Glutamatergic neuron (in vitro differentiated cells): Measurements from ENCODE around the gene GPBP1. TPM values are rescaled to one million over a fixed set of nuclear protein-coding genes. Genes with fewer than 3 reads are reported as not detected.

Source experiments
- DNase-seq: peaks from one replicate; pipeline ENCODE4 v3.0.0; 2022
- H3K27ac Mint-ChIP-seq: one replicate; pipeline ENCODE4 v1.8.0; 2020; ENCODE audit warnings: mild to moderate bottlenecking, mixed read lengths, inconsistent platforms; ENCODE audit not compliant: unreplicated experiment
- H3K27me3 Mint-ChIP-seq: one replicate; pipeline ENCODE4 v1.8.0; 2020; ENCODE audit warnings: mild to moderate bottlenecking, moderate library complexity, mixed read lengths, inconsistent platforms; ENCODE audit not compliant: unreplicated experiment
- H3K36me3 Mint-ChIP-seq: one replicate; pipeline ENCODE4 v1.8.0; 2020; ENCODE audit warnings: mild to moderate bottlenecking, mixed read lengths, inconsistent platforms; ENCODE audit not compliant: unreplicated experiment
- H3K4me1 Mint-ChIP-seq: one replicate; pipeline ENCODE4 v1.8.0; 2020; ENCODE audit warnings: mild to moderate bottlenecking, low read depth, mixed read lengths, inconsistent platforms; ENCODE audit not compliant: unreplicated experiment
- H3K4me3 Mint-ChIP-seq: one replicate; pipeline ENCODE4 v1.8.0; 2020; ENCODE audit warnings: mild to moderate bottlenecking, mixed read lengths, inconsistent platforms; ENCODE audit not compliant: unreplicated experiment
- H3K9me3 Mint-ChIP-seq: one replicate; pipeline ENCODE4 v1.8.0; 2020; ENCODE audit warnings: mild to moderate bottlenecking, moderate library complexity, mixed read lengths, inconsistent platforms; ENCODE audit not compliant: unreplicated experiment
- CTCF ChIP-seq: fragments of 200-600 bp; sonication (generic); IDR thresholded peaks from one replicate; pipeline ENCODE4 v1.5.0; 2021; ENCODE audit not compliant: partially characterized antibody, unreplicated experiment
- total RNA-seq: library from RNA; stranded (reverse); fragmentation: NEBNext Ultra II Directional; extraction: Animal tissue kit (Norgen Biotek cat#: 25700); gene quantifications from one replicate; pipeline ENCODE4 v1.2.1, GENCODE V29; 2021; ENCODE audit not compliant: unreplicated experiment

GPBP1 gene
- total RNA-seq, 1 donor from 2014 or later, result 81.3 TPM

- TF ChIP-seq CTCF, result no peak
- H3K27me3 Mint-ChIP-seq, result no peaks in the 10 kb centered on the region
- H3K4me3 Mint-ChIP-seq, result no peak overlapping the region
- no peaks in the 10 kb centered on the region for H3K4me1 Mint-ChIP-seq
- no peak for DNase-seq
- H3K36me3 Mint-ChIP-seq, result no peaks in the 10 kb centered on the region
- H3K9me3 Mint-ChIP-seq, result peaks cover 1% of the 10 kb centered on the region
- no peak overlapping the region for H3K27ac Mint-ChIP-seq
These were observed 20.8 kb downstream of the GPBP1 start for GRCh38 chr5:57194653-57195052.

- no peaks in the 10 kb centered on the region for H3K27me3 Mint-ChIP-seq
- no peak overlapping the region for H3K27ac Mint-ChIP-seq
- H3K36me3 Mint-ChIP-seq, result no peaks in the 10 kb centered on the region
- H3K4me3 Mint-ChIP-seq, result no peak overlapping the region
- no peak for DNase-seq
- H3K4me1 Mint-ChIP-seq, result no peaks in the 10 kb centered on the region
- no peak for TF ChIP-seq CTCF
- H3K9me3 Mint-ChIP-seq, result peaks cover 1% of the 10 kb centered on the region
These were observed 21.2 kb downstream of the GPBP1 start for GRCh38 chr5:57195060-57195459.

GRCh38 chr5:57199866-57200265 is 26.0 kb downstream of the GPBP1 start:
- TF ChIP-seq CTCF, result no peak
- H3K27ac Mint-ChIP-seq, result no peak overlapping the region
- H3K4me1 Mint-ChIP-seq, result no peaks in the 10 kb centered on the region
- no peak overlapping the region for H3K4me3 Mint-ChIP-seq
- no peak for DNase-seq
- H3K36me3 Mint-ChIP-seq, result no peaks in the 10 kb centered on the region
- no peaks in the 10 kb centered on the region for H3K27me3 Mint-ChIP-seq
- H3K9me3 Mint-ChIP-seq, result no peaks in the 10 kb centered on the region

GRCh38 chr5:57202811-57203210 is 29.0 kb downstream of the GPBP1 start:
- no peak overlapping the region for H3K27ac Mint-ChIP-seq
- no peaks in the 10 kb centered on the region for H3K36me3 Mint-ChIP-seq
- H3K9me3 Mint-ChIP-seq, result no peaks in the 10 kb centered on the region
- no peak for DNase-seq
- no peaks in the 10 kb centered on the region for H3K27me3 Mint-ChIP-seq
- H3K4me1 Mint-ChIP-seq, result no peaks in the 10 kb centered on the region
- H3K4me3 Mint-ChIP-seq, result no peak overlapping the region
- TF ChIP-seq CTCF, result no peak

GRCh38 chr5:57207007-57207653 is 33.3 kb downstream of the GPBP1 start:
- DNase-seq, result no peak
- Mint-ChIP-seq H3K27me3 (no peaks in the 10 kb centered on the region), H3K4me1 (peaks cover 8% of the 10 kb centered on the region), H3K9me3 (peaks cover 2% of the 10 kb centered on the region), H3K27ac (no peak overlapping the region), H3K36me3 (no peaks in the 10 kb centered on the region), H3K4me3 (no peak overlapping the region)
- TF ChIP-seq CTCF, result no peak
